ENCODE results near the gene QARS1. TPM values are rescaled to one million over a fixed set of nuclear protein-coding genes. Genes with fewer than 3 reads are reported as not detected.

QARS1 gene
- 194 TPM for total RNA-seq (2013)
- polyA plus RNA-seq (100 to 1,000 TPM; 142 to 326 (median 142) TPM), polyA minus RNA-seq (171 and 247 TPM in 2 replicates), total RNA-seq (41.5 to 144 (median 116) reads per million in 11 experiments)

DNA sequence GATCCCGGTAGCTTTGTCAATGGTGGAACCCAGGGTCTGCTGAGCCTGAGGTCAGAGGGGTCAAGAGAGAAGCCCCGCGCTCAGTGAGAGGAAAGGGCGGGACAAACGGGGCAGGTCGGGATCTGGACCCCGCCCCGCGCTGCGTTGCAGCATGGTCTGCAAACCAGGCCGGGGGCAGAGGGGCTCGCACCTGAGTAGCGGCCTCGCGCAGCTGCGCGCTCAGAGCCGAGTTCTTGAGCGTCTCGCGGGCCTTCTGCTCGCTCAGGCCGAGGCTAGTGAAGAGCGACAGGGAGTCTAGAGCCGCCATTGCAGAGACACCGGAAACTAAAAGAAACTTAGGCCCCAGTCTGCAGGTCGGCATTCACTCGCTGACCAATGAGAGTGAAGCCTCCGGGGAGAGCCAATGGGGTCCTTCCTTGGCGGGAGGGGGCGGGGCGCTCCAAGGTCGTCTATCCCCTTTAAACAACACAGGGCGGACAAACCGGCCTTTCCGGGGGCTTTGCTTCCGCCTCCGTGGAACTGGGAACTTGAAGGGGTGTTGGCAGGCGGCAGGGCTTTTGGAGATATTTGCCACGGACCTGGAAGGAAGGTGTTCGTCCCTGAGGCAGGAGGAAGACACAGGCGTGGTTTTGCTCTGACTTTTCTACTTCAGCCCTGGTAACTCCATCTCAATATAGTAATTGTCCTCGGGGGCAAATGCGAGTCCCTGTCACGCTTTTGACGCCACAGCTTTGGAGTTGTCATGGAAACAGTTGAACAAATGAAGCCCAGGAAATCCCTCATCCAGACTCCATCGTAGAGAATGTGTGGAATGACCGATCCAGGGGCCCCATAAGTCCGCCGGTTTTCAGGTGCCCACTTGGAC, at the start of gene QARS1:
Gene QARS1, minus strand, starts transcription at position 331 of the 865 bp plus-strand sequence. Its CDS starts 24 bp downstream, at position 307.
- Histone ChIP-seq H3K4me1 (ENCODE audit: control insufficient read depth in 1 of 2, insufficient read depth in 2 of 2, low read length in 2 of 2) (peaks cover 14 to 28% of the 10 kb centered on the region in 2 donors), H3K27me3 (ENCODE audit: control insufficient read depth in 2 of 2, insufficient read depth in 2 of 2, low read length in 2 of 2) (no peaks in the 10 kb centered on the region), H3K27ac (ENCODE audit: low read depth in 1 of 2, low read length in 2 of 2) (peak within 1 kb of the TSS; percentile 58 to 86), H3K9ac (ENCODE audit: insufficient read depth, low read length, poor library complexity, severe bottlenecking) (peak within 1 kb of the TSS; percentile 88), H3K79me2 (ENCODE audit: insufficient read depth, low read length) (peaks cover 21% of the 10 kb centered on the region), H3K4me3 (replicated peaks in 1 of 3; ENCODE audit: low read depth in 2 of 3, low read length in 3 of 3) (peak within 1 kb of the TSS; percentile 80 to 92 (median 84)), H3K9me3 (replicated peaks in 1 of 2; ENCODE audit: control insufficient read depth in 1 of 2, insufficient read depth in 1 of 2, low read length in 2 of 2) (no peaks in the 10 kb centered on the region), H2AFZ (ENCODE audit: insufficient read depth, low read depth, low read length, poor library complexity, severe bottlenecking) (peak within 1 kb of the TSS; percentile 90), H3K36me3 (replicated peaks in 1 of 2; ENCODE audit: control insufficient read depth in 1 of 2, insufficient read depth in 2 of 2, low read length in 2 of 2) (peaks cover 47 to 66% of the 10 kb centered on the region in 2 donors), H3K4me2 (replicated peaks; ENCODE audit: extremely low read depth, low read length, poor library complexity, severe bottlenecking) (peak within 1 kb of the TSS; percentile 85), H4K20me1 (ENCODE audit: insufficient read depth, low read length) (no peaks in the 10 kb centered on the region)
- intact Hi-C loops (cut with micrococcal nuclease): loop anchor here in 1 of 2 donors (1.0 kb wide), 1 partner anchor 10 kb away; the partner anchor contains the start of gene QRICH1
- Mint-ChIP-seq H3K27ac (peak within 1 kb of the TSS; percentile 93 to 97 (median 95)), H3K4me1 (peaks cover 25% of the 10 kb centered on the region), H3K27me3 (ENCODE audit: low read depth in 3 of 3) (peaks cover 0 to 2% (median 1%) of the 10 kb centered on the region in 3 donors), H3K9me3 (peaks cover 0 to 3% (median 0%) of the 10 kb centered on the region in 7 donors), H3K4me3 (peak within 1 kb of the TSS; percentile 95 to 98), H3K36me3 (peaks cover 55 to 63% of the 10 kb centered on the region in 2 donors)
- WGBS (ENCODE audit: insufficient coverage): 4% methylated on average over 33 of the region's 50 CpGs
- peak; percentile 77 to 89 (median 84) for DNase-seq
- TF ChIP-seq, protein P1, sequence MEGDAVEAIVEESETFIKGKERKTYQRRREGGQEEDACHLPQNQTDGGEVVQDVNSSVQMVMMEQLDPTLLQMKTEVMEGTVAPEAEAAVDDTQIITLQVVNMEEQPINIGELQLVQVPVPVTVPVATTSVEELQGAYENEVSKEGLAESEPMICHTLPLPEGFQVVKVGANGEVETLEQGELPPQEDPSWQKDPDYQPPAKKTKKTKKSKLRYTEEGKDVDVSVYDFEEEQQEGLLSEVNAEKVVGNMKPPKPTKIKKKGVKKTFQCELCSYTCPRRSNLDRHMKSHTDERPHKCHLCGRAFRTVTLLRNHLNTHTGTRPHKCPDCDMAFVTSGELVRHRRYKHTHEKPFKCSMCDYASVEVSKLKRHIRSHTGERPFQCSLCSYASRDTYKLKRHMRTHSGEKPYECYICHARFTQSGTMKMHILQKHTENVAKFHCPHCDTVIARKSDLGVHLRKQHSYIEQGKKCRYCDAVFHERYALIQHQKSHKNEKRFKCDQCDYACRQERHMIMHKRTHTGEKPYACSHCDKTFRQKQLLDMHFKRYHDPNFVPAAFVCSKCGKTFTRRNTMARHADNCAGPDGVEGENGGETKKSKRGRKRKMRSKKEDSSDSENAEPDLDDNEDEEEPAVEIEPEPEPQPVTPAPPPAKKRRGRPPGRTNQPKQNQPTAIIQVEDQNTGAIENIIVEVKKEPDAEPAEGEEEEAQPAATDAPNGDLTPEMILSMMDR (IDR thresholded peaks at IDR 0.05): no peak

GRCh38 chr3:49153349-49153912, 48.9 kb upstream of the QARS1 start:
- Mint-ChIP-seq H3K27me3 (ENCODE audit: low read depth in 3 of 3) (peaks cover 3 to 4% (median 4%) of the 10 kb centered on the region in 3 donors), H3K36me3 (no peaks in the 10 kb centered on the region), H3K27ac (no peak overlapping the region), H3K4me1 (peaks cover 2% of the 10 kb centered on the region), H3K9me3 (no peaks in the 10 kb centered on the region), H3K4me3 (no peak overlapping the region)
- Histone ChIP-seq H4K20me1 (ENCODE audit: insufficient read depth, low read length) (no peaks in the 10 kb centered on the region), H3K36me3 (replicated peaks in 1 of 2; ENCODE audit: control insufficient read depth in 1 of 2, insufficient read depth in 2 of 2, low read length in 2 of 2) (no peaks in the 10 kb centered on the region), H3K79me2 (ENCODE audit: insufficient read depth, low read length) (no peaks in the 10 kb centered on the region), H3K4me3 (replicated peaks in 1 of 3; ENCODE audit: low read depth in 2 of 3, low read length in 3 of 3) (no peak overlapping the region), H2AFZ (ENCODE audit: insufficient read depth, low read depth, low read length, poor library complexity, severe bottlenecking) (no peak overlapping the region), H3K9ac (ENCODE audit: insufficient read depth, low read length, poor library complexity, severe bottlenecking) (no peak overlapping the region), H3K27ac (ENCODE audit: low read depth in 1 of 2, low read length in 2 of 2) (no peak overlapping the region), H3K9me3 (replicated peaks in 1 of 2; ENCODE audit: control insufficient read depth in 1 of 2, insufficient read depth in 1 of 2, low read length in 2 of 2) (no peaks in the 10 kb centered on the region), H3K27me3 (ENCODE audit: control insufficient read depth in 2 of 2, insufficient read depth in 2 of 2, low read length in 2 of 2) (no peaks in the 10 kb centered on the region), H3K4me1 (ENCODE audit: control insufficient read depth in 1 of 2, insufficient read depth in 2 of 2, low read length in 2 of 2) (no peaks in the 10 kb centered on the region), H3K4me2 (replicated peaks; ENCODE audit: extremely low read depth, low read length, poor library complexity, severe bottlenecking) (no peak overlapping the region)
- WGBS (ENCODE audit: insufficient coverage): 100% methylated on average over 1 of the region's 3 CpGs
- intact Hi-C loops (cut with micrococcal nuclease): loop anchor here in 1 of 2 donors (10.0 kb wide), 1 partner anchor 159 kb away; the partner anchor contains the start of gene P4HTM
- TF ChIP-seq, protein P1 (IDR thresholded peaks at IDR 0.05): no peak
- no peak for DNase-seq

Measured in CD14-positive monocyte (primary cell).